ENCODE measurements around the gene FCER2. TPM values are rescaled to one million over a fixed set of nuclear protein-coding genes. Genes with fewer than 3 reads are reported as not detected.

Gene FCER2
- total and polyA plus RNA-seq, 2 of the 13 experiments (the other 11 are each of a cell fraction or from before 2014, with no cell fraction given) = not detected

DNA sequence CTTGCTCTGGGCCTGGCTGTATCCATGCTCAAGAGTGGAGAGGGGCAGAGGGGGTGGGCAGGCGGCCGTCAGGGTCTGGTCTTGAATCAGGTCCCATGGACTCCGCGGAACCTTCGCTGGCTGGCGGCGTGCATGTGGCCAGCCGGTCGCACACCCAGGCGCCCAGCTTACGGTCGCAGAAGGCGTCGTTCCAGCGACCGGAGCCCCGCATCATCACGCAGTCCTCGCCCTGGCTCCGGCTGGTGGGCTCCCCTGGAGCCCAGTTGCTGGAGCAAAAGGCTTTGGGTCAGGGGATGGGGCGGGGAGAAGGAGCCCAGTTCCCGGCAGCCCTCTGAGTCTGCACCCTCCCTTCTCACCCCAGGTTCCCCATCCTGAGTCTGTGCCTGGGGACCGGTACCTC, 12.8 kb downstream of the FCER2 start (continued):
- TF ChIP-seq NFKB2 (CRISPR knock-in tag; IDR thresholded peaks at IDR 0.05; ENCODE audit: borderline replicate concordance) (no peak), GTF3A (CRISPR knock-in tag; conservative IDR thresholded peaks at IDR 0.05) (no peak), ZFP41 (CRISPR knock-in tag; IDR thresholded peaks at IDR 0.05; ENCODE audit: borderline replicate concordance) (no peak), SPEN (CRISPR knock-in tag; IDR thresholded peaks at IDR 0.05; ENCODE audit: low read depth) (no peak), TCF7 (IDR thresholded peaks at IDR 0.05; ENCODE audit: low read depth) (no peak), ZFP1 (CRISPR knock-in tag; IDR thresholded peaks at IDR 0.05) (no peak), ZNF10 (CRISPR knock-in tag; IDR thresholded peaks at IDR 0.05; ENCODE audit: borderline replicate concordance, low read depth) (no peak), CBFB (CRISPR knock-in tag; IDR thresholded peaks at IDR 0.05) (no peak)

GRCh38 chr19:7687177-7687576, 14.8 kb downstream of the FCER2 start:
- FAIRE-seq (no peak), ATAC-seq (no peak), DNase-seq (ENCODE audit: low spot score) (no peak)
- 54% methylated on average over 4 of the region's 12 CpGs for WGBS (ENCODE audit: low lambda C conversion rate)
- H3K36me3 ChIP-seq (replicated peaks in 1 of 2; ENCODE audit: control insufficient read depth in 1 of 2, insufficient read depth in 2 of 2, low read length in 2 of 2) = 0 out of 5 replicates have a peak, but pooled peaks cover 0 to under 1% of the 10 kb centered on the region in 2 experiments
- no peak for TF ChIP-seq SMARCC2 (IDR thresholded peaks at IDR 0.05)
- TF ChIP-seq SNAI1 (CRISPR knock-in tag; IDR thresholded peaks at IDR 0.05; ENCODE audit: borderline replicate concordance) = no peak
- TF ChIP-seq GRHL1 (CRISPR knock-in tag; conservative IDR thresholded peaks at IDR 0.05) = no peak
- TF ChIP-seq KLF15 (CRISPR knock-in tag; IDR thresholded peaks at IDR 0.05; ENCODE audit: borderline replicate concordance) = no peak
- no peak overlapping the region for H2AFZ ChIP-seq (ENCODE audit: low read length)
- no peak overlapping the region for H3K4me3 ChIP-seq (replicated peaks in 1 of 3; ENCODE audit: insufficient read depth in 1 of 3, low read depth in 2 of 3, low read length in 3 of 3)
- H3K4me2 ChIP-seq (ENCODE audit: low read depth, low read length) = no peak overlapping the region
- H3K4me1 ChIP-seq (ENCODE audit: insufficient read depth, low read length) = peaks cover under 1% of the 10 kb centered on the region; the same call in 1 of the 2 replicates
- H4K20me1 ChIP-seq (ENCODE audit: insufficient read depth, low read length) = no peaks in the 10 kb centered on the region
- in situ Hi-C loops (cut with HindIII; ENCODE audit: extremely low pct_ligation_motif_present, low pct_unique_long_range_greater_than_20kb) = loop anchor here (10.0 kb wide), 1 partner anchor 108 kb away; no protein-coding TSS in a partner anchor
- H3K27ac ChIP-seq (ENCODE audit: extremely low read length, insufficient read depth, low read length) = no peak overlapping the region
- H3K27me3 ChIP-seq (ENCODE audit: control insufficient read depth in 1 of 2, insufficient read depth in 2 of 2, low read length in 2 of 2) = peaks cover 3 to 14% of the 10 kb centered on the region in 2 experiments; a peak in 4 of 5 replicates
- POLR2A ChIA-PET = no interaction called here
- CTCF ChIA-PET (ENCODE audit: low intra/inter-chr PET ratio, low total read pairs) = no interaction called here
- H3K9ac ChIP-seq (ENCODE audit: insufficient read depth, low read depth, low read length) = no peak overlapping the region
- no peaks in the 10 kb centered on the region for H3K79me2 ChIP-seq (ENCODE audit: insufficient read depth, low read length)
- intact Hi-C loops (cut with micrococcal nuclease; ENCODE audit: unreplicated experiment) = no loop called here
- no TSS peak for BruUV-seq (replicated peaks)
- H3K9me3 ChIP-seq (ENCODE audit: low read length) = no peaks in the 10 kb centered on the region
